ENCODE measurements around the gene ZNF407.

GRCh38 chr18:74604361-74604760 is 6.7 kb downstream of the ZNF407 start:
- TF ChIP-seq CTCF (IDR thresholded peaks at IDR 0.05; ENCODE audit: insufficient read depth, low read length) (no peak), POLR2AphosphoS5 (IDR thresholded peaks at IDR 0.05; ENCODE audit: low read depth) (no peak), REST (IDR thresholded peaks at IDR 0.05; ENCODE audit: insufficient replicate concordance, low read depth) (no peak)
